Stimulated activated memory B cell treated with anti-CD40 and anti-IgM and Interleukin-4, amounts not matched to agents 10 μg/mL and 1 μg/mL and 100 μg/mL, for 72 hours (primary cell): ENCODE data around the gene HELZ2.
"Not testable (repeated sequence)": the region's sequence is repeated elsewhere in the genome, so short reads cannot be mapped to it uniquely, and the experiment has no call there.

Experiments
- ATAC-seq: fragments of 150-1000 bp; cut with Tn5 transposase; 2 replicates; pipeline ENCODE4 v1.10.0; 2021
- H3K27ac Mint-ChIP-seq: one replicate; pipeline ENCODE4 v1.8.0; 2022; ENCODE audit warnings: mild to moderate bottlenecking, mixed read lengths
- H3K27me3 Mint-ChIP-seq: one replicate; pipeline ENCODE4 v1.8.0; 2022; ENCODE audit warnings: mixed read lengths
- H3K36me3 Mint-ChIP-seq: one replicate; pipeline ENCODE4 v1.8.0; 2022; ENCODE audit warnings: mixed read lengths
- H3K4me1 Mint-ChIP-seq: one replicate; pipeline ENCODE4 v1.8.0; 2022; ENCODE audit warnings: mixed read lengths
- H3K4me3 Mint-ChIP-seq: one replicate; pipeline ENCODE4 v1.8.0; 2022; ENCODE audit warnings: mild to moderate bottlenecking, moderate library complexity, mixed read lengths
- H3K9me3 Mint-ChIP-seq: one replicate; pipeline ENCODE4 v1.8.0; 2022; ENCODE audit warnings: mixed read lengths

HELZ2 gene

DNA sequence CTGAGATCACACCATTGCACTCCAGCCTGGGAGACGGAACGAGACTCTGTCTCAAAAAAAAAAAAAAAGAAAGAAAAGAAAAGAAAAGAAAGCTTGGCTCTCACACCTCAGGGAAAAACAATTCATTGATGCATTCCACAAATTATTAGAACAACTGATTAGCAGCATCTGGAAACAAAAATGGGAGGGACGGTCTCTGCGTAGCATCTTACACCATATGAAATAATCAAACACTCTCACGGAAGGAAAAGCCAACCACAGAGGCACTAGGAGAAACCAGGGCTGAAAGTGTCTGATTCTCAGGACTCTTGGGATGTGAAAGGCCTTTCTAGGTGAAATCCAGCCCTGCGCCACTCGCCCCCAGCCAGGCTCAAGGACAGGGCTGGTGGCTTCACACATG is 2.3 kb upstream of the HELZ2 start:
- H3K36me3 Mint-ChIP-seq = no peaks in the 10 kb centered on the region
- H3K27ac Mint-ChIP-seq = no peak overlapping the region
- no peak for ATAC-seq
- H3K4me3 Mint-ChIP-seq = no peak overlapping the region
- no peaks in the 10 kb centered on the region for H3K9me3 Mint-ChIP-seq
- peaks cover 8% of the 10 kb centered on the region for H3K4me1 Mint-ChIP-seq
- H3K27me3 Mint-ChIP-seq = peaks cover 9% of the 10 kb centered on the region

DNA sequence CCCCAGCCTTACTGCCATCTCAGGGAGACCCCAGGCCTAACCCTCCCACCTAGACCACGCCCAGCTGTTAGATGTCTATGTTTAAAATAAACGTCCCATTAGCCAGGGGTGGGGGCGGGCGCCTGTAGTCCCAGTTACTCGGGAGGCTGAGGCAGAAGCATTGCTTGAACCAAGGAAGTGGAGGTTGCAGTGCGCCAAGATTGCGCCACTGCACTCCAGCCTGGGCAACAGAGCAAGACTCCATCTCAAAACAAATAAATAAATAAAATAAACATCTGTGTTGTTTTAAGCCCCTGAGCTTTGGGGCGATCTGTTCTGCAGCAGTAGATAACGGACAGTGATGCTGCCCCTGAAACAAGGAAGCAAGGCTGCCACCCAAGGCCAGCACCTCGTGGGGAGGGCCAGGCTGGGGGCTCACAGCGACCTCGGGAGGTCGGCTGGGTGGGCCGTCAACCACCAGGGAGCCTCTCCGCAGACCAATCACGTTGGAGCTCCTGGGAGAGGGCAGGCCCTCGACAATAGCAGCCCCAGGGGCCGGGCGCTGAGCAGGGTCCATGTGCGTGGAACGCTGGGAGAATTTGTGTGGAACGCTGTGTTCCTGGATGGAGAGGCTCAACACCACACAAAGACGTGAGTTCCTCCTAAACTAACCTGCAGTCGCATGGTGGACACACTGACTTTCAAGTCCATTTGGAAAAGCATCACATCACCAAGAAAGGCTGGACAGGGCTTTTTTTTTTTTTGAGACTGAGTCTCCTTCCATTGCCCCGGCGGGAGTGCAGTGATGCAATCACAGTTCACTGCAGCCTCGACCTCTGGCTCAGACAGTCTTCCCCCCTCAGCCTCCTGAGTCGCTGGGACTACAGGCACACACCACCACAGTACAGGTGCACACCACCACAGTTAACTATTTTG is 1.0 kb upstream of the HELZ2 start:
- Mint-ChIP-seq H3K27ac (peak overlapping the region; percentile 75), H3K4me3 (peak overlapping the region; percentile 72), H3K36me3 (no peaks in the 10 kb centered on the region), H3K9me3 (no peaks in the 10 kb centered on the region), H3K27me3 (peaks cover 9% of the 10 kb centered on the region), H3K4me1 (peaks cover under 1% of the 10 kb centered on the region)
- ATAC-seq = no peak

DNA sequence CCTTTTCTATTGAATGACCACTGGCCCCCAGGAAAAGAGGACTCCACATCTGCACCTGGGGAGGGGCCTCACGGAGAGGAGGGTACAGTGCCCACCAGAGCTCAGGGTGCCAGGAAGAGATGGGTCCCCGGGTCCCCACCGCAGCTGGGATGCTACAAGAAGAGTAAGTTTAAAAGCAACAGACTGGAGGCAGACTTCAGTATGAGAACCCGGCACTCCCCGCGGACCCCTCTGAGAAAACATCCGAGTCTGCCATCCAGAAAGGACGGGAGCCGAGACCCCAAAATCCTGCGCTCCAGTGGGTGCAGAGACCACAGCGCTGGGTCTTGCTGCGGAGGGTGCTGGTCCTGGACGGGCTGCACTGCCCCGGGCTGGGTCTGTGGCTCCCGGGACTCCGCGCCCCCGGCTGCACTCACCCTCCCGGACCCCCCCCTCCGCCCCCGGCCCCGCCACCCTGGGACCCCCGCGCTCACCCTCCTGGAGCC is 350 bp downstream of the HELZ2 start:
- H3K4me1 Mint-ChIP-seq = peaks cover 15% of the 10 kb centered on the region
- peak; percentile 44 for ATAC-seq
- H3K4me3 Mint-ChIP-seq = peak overlapping the region; percentile 87
- H3K9me3 Mint-ChIP-seq = no peaks in the 10 kb centered on the region
- peak overlapping the region; percentile 75 for H3K27ac Mint-ChIP-seq
- peaks cover 9% of the 10 kb centered on the region for H3K27me3 Mint-ChIP-seq
- H3K36me3 Mint-ChIP-seq = no peaks in the 10 kb centered on the region

DNA sequence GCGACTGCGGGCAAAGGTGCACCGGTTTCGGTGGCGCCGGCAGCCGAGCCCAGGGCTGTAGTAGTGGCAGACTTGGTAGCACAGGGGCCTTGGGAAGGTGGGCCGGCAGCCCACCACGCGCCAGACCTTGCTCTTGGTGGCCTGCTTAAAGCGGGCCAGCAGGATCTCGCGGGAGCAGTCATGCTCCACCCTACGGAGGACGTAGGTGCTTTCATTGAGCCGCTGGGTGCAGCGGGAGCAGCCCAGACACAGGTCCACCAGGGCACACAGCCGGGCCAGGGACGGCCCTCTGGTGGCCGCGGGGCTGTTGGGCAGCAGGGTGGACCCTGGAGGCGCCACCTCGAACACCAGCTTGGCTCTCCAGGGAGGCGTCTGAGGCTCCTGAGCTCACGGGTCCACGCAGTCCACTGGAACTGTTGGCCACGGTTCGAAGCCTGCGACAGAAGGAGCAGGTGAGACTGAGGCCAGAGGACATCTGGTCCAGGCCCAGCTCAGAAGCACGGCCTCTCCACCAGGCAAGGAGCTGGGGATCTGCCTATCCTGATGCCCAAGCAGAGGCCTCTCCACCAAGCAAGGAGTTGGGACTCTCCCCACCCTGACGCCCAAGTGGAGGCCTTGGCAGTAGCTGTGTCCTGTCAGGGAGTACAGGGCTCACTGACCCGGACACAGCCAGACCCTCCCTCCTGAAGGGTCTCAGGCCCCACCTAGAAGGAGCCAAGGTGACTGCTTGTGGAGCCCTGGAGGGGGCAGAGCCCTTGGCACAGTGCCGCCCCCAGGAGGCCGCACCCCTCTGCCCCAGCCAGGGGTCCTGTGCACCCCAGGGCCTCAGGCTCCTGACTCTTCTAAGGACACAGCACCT is 1.0 kb downstream of the HELZ2 start:
- Mint-ChIP-seq H3K9me3 (no peaks in the 10 kb centered on the region), H3K4me3 (peak overlapping the region; percentile 87), H3K4me1 (peaks cover 22% of the 10 kb centered on the region), H3K36me3 (no peaks in the 10 kb centered on the region), H3K27ac (peak overlapping the region; percentile 75), H3K27me3 (peaks cover 9% of the 10 kb centered on the region)
- no peak for ATAC-seq

DNA sequence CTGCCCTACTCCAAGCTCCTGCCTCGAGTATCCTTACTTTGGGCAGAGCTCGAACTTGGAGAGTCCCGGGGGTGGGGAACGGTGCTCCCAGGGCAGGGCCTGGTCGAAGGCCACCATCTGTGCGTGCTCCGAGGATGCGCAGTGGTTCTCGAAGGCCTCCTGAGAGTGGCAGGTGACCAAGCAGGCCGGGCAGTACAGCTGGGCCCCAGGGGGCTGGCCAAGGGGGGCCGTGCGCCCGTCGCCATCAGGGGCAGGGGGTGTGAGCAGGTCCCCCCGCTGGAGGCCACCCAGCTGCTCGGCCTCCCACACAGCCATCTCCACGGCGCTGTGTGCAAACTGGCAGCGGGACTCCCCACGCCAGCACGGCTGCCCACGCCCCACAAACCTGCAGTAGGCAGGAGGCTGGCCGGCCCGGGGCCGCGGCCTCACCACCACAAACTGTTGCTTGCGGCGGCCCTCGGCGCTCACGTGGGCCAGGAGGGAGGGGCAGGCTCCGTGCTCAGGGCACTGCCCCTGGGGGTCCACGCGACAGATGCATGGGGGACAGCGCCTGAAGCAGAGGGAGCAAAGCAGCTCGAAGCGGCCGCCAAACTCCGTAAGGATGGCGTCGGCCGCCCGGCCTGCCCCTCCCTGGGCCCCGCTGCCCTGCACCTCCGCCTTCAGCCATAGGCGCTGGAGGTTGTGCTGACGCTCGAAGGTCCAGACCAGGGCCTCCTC is 1.8 kb downstream of the HELZ2 start:
- Mint-ChIP-seq H3K4me3 (no peak overlapping the region), H3K4me1 (peaks cover 29% of the 10 kb centered on the region)
- no peak for ATAC-seq

DNA sequence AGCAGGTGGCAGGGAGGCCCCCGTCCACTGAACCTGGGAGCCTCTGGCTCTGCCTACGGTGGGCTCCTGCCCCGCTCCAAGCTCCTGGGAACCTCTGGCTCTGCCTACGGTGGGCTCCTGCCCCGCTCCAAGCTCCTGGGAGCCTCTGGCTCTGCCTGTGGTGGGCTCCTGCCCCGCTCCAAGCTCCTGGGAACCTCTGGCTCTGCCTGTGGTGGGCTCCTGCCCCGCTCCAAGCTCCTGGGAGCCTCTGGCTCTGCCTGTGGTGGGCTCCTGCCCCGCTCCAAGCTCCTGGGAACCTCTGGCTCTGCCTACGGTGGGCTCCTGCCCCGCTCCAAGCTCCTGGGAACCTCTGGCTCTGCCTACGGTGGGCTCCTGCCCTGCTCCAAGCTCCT is 3.0 kb downstream of the HELZ2 start:
- not testable (repeated sequence) for H3K4me3 Mint-ChIP-seq, H3K9me3 Mint-ChIP-seq, H3K36me3 Mint-ChIP-seq, H3K27me3 Mint-ChIP-seq, H3K27ac Mint-ChIP-seq, ATAC-seq
- peaks cover 34% of the 10 kb centered on the region for H3K4me1 Mint-ChIP-seq

More for the DNA sequence above, 1.8 kb downstream of the HELZ2 start:
- H3K36me3 Mint-ChIP-seq = no peaks in the 10 kb centered on the region
- no peak overlapping the region for H3K27ac Mint-ChIP-seq
- H3K9me3 Mint-ChIP-seq = no peaks in the 10 kb centered on the region
- peaks cover 9% of the 10 kb centered on the region for H3K27me3 Mint-ChIP-seq

DNA sequence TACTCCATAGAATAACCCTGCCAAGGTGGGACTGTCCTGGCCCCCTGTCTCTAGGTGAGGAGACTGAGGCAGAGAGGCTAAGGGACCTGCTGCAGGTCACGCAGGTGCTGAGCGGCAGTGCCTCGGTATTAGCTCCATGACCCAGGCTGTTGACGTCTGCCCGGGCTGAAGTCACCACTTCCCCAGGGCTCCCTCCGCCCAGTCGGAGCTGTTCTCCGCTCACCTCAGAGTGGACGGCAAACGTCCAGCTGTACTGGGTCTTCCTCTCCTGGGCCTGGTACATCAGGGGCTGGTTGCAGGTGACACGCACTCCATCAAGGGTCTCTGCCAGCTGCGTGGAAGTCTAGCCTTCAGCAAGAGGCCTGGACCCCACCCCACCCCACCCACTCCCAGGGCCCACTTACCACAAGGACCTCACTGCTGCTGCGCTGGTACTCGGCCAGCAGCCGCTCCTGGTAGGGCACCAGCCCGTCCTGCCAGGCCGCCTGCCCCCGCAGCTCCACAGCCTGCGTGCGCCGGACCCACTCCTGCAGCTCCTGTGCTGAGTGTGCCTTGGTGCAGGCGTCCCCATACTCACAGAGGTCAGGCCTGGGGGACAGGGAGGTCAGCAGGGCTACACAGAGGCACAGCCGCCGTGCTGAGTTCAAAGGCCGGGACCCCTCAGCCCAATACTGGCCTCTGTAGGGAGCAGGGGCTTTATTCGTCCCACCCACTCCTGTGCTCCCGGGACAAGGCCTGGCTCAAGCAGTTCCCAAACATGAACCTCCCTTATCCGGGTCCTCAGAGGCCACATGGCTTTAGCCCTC is 3.6 kb downstream of the HELZ2 start:
- Mint-ChIP-seq H3K27me3 (no peaks in the 10 kb centered on the region), H3K36me3 (peaks cover 4% of the 10 kb centered on the region), H3K4me3 (no peak overlapping the region), H3K27ac (no peak overlapping the region), H3K9me3 (no peaks in the 10 kb centered on the region), H3K4me1 (peaks cover 34% of the 10 kb centered on the region)
- ATAC-seq = no peak

DNA sequence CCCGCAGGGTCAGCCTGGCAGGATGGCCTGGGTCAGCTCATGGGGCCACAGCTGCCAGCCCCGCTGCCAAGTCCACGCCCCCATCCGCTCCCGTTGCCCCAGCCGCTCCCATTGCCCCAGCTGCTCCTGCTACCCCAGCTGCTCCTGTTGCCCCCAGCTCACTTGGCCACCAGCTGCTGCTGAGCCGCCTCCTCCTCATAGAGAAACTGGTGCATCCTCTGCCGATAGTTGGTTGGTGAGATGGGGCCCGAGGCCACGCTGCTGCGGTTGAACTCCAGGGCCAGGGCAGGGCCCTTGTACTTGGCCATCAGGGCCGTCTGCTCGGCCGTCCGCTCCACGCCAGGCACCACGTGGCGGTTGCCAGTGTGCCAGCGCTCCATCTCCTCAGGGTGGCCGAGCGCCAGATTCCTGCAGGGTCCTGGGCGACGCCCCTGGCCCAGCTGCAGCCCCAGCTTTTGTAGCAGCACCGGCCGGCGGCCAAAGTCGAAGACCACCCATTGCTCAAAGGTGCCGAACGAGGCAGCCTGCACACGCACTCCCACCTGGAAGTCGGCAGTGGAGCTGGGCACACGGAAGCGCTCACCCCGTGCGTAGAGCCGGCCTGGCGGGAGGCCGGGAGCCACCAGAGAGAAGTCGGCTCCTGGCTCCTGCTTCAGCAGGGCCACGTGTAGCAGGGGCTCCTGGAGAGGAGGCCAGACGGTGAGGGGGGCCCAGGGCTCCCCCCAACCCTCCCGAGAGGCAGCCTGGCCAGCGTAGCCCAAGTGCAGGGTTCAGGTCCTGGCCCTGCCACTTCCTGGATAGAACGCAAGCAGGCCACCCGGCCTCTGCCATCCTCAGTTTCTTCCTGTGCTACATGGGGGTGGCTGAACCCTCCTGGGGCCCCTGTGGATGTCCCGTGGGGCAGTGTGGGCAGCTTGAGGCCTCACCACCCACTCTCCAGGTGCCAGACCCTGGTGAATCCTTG is 4.8 kb downstream of the HELZ2 start:
- Mint-ChIP-seq H3K9me3 (no peaks in the 10 kb centered on the region), H3K27me3 (no peaks in the 10 kb centered on the region), H3K36me3 (peaks cover 7% of the 10 kb centered on the region), H3K4me3 (peak overlapping the region; percentile 64), H3K27ac (no peak overlapping the region), H3K4me1 (peaks cover 34% of the 10 kb centered on the region)
- no peak for ATAC-seq

DNA sequence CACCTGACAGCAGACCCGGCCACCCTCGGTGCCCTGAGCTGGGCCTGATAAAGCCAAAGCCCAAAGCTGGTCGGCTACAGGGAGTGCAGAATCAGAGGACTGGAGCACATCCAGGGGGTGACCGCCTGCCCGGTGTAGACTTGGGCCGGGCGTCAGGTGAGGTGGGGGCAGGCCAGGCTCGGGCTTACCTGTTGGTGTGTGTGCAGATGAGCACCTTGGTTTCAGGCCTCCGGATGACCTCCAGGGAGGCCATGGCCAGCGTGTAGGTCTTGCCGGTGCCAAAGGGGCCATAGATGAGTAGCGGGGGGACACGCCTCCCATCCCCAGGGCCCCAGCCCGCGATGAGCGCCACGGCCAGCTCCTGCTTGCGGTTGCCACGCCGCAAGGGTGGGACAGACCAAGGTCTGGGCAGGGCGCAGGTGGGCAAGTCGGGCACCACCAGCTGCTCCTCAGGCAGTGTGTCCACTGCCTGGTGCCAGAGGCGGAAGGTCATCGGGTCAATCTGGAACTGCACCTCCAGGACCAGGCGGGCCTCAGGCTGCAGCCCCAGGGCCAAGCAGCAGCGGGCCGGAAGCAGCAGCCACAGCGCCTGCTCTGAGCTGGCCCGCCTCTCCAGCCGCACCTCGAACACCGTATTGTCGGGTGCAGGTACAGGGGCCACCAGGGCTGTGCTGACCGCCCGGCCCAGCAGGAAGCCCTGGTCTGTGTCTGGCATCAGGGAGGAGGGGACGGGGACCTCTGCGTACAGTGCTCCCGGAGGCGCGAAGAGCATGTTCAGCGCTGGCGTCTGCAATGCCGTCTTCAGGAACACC is 5.7 kb downstream of the HELZ2 start:
- peaks cover 7% of the 10 kb centered on the region for H3K36me3 Mint-ChIP-seq
- H3K4me1 Mint-ChIP-seq = peaks cover 34% of the 10 kb centered on the region
- ATAC-seq = peak; percentile 36
- H3K9me3 Mint-ChIP-seq = no peaks in the 10 kb centered on the region
- H3K27me3 Mint-ChIP-seq = no peaks in the 10 kb centered on the region
- peak overlapping the region; percentile 77 for H3K4me3 Mint-ChIP-seq
- peak overlapping the region; percentile 82 for H3K27ac Mint-ChIP-seq

DNA sequence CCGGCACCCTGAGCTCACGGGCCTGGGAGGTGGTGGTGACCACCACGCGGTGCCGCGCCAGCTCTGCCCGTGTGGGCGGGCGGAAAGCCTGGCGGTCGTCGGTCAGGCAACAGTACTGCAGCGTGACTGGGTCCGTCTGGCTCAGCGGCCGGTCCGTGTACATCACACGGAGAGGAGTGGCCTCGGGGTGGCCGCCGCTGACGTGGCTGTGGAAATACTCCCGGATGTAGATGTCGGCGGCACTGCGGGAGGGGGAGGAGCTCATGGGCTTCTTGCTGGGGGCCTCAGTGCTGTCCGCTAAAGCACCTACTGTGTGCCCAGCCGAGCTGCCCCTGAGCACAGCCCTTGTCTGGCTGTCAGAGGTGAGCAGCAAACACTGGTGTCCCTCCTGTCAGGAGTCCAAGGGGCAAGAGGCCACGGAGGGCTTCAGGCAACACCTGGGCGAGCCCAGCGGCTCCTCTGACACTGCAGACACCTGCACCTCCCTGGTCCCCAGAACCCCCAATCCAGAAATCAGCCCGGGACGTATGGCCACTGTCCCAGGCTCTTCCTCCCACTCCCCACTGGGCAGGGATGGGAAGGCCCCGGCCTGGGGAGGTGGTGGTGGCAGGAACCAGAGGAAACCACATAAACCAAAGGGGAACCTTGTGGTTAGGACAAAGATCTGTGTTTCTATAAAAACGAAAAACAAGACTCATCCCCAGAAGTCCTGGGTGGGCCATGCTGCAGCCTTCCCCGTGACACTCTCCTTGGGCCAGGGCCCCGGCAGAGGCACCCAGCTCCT is 6.5 kb downstream of the HELZ2 start:
- Mint-ChIP-seq H3K9me3 (no peaks in the 10 kb centered on the region), H3K4me3 (peak overlapping the region; percentile 77), H3K27me3 (no peaks in the 10 kb centered on the region), H3K4me1 (peaks cover 34% of the 10 kb centered on the region), H3K36me3 (peaks cover 7% of the 10 kb centered on the region), H3K27ac (peak overlapping the region; percentile 82)
- peak; percentile 85 for ATAC-seq

DNA sequence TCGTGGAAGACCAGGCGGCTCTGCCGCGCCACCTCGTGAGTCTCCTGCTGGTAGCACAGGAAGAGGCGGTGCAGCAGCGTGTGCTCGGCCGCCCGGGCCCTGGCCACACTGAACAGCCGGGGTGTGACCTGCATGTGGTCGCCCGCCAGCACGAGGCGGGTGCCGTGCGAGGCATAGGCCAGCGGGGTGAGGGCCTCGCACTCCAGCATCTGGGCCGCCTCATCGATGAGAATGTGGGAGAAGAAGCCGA is 7.0 kb downstream of the HELZ2 start:
- Mint-ChIP-seq H3K36me3 (peaks cover 7% of the 10 kb centered on the region), H3K4me3 (peak overlapping the region; percentile 77), H3K27me3 (no peaks in the 10 kb centered on the region), H3K4me1 (peaks cover 34% of the 10 kb centered on the region), H3K9me3 (no peaks in the 10 kb centered on the region), H3K27ac (peak overlapping the region; percentile 82)
- ATAC-seq = no peak

DNA sequence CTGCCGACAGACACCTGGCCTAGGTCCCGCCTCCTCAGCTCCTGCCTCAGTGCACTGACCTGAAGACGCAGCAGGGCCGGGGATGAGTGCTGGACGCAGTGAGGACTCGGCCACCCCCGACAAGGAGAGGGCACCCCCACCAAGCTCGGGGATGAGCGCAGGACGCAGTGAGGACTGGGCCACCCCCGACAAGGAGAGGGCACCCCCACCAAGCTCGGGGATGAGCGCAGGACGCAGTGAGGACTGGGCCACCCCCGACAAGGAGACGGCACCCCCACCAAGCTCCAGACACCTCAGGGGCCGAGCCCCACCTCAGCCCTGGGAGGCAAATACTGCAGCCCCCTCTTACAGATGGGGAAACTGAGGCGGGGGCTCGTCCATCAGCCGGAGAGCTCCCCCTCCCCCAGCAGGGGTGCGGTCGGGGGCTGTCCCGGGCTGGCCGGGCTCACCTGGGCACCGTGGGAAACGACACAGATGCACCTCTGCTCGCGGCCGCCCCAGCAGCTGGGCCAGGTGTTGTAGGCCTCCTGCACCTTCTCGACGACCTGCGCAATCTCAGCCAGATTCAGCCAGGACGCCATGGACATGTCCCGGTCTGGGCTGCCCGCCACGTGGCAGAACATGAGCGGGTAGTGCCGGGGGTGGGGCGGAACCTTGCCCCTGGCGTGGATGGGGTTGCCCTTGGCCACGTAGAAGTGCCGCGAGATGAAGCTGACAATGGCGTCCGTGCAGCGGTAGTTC is 7.5 kb downstream of the HELZ2 start:
- Mint-ChIP-seq H3K4me1 (peaks cover 34% of the 10 kb centered on the region), H3K27ac (peak overlapping the region; percentile 82), H3K27me3 (no peaks in the 10 kb centered on the region), H3K36me3 (peaks cover 7% of the 10 kb centered on the region), H3K9me3 (no peaks in the 10 kb centered on the region), H3K4me3 (peak overlapping the region; percentile 77)
- ATAC-seq = no peak
